SKM-1 (cell line): Measurements from ENCODE around the gene COIL.
"Not testable (repeated sequence)": the region's sequence is repeated elsewhere in the genome, so short reads cannot be mapped to it uniquely, and the experiment has no call there.

Experiments used
- DNase-seq: peaks from one replicate; lab custom pipeline; 2025; ENCODE audit not compliant: unreplicated experiment; lab: John Stamatoyannopoulos, UW

Gene COIL

DNA sequence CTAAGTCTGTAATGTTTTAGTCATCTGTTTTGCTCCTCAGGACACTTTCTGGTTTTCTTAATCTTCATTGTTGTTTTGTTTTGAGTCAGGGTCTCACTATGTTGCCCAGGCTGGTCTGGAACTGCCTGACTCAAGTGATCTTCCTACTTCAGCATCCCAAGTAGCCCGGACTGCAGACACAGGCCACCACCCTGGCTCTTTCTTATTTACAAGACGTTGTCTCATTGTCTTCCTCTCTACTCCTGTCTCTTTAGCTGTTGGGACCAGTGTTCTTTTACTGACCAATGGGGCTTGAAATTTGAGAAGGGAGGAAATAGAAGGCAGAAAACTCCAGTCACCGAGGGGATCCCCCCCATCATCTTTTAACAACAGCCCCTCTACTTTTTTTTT lies 18.2 kb upstream of the COIL start:
- DNase-seq = no peak

DNA sequence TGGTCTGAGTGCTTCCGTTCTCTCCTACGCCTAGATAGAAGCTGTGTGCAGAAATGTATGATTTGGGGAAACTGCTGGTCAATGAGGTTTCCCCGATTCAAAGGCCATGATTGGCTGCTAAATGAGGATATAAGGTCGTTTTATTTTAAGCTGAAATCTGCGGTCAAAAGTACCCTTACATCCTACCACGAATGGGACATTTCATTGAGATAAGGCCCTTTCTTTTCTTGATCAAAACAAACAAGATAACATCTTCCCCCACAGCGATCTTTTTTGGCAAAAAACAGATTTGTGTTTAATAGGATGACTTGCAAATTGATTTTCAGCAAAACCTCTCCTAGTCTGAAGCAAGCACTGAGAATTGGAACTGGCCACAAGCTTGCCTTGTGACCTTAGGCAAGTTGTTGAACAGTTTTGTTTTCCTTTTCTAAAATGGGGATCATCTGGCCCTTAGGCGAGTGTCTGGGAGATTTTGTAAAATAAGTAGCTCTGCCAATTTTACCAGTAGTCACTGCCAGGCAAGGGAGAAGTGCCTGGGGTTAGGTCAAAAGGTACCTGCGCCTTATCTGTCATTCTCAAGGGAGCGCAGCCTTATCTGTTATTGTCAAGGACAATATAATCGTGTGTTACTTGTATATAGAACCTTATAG lies 17.7 kb upstream of the COIL start:
- no peak for DNase-seq

DNA sequence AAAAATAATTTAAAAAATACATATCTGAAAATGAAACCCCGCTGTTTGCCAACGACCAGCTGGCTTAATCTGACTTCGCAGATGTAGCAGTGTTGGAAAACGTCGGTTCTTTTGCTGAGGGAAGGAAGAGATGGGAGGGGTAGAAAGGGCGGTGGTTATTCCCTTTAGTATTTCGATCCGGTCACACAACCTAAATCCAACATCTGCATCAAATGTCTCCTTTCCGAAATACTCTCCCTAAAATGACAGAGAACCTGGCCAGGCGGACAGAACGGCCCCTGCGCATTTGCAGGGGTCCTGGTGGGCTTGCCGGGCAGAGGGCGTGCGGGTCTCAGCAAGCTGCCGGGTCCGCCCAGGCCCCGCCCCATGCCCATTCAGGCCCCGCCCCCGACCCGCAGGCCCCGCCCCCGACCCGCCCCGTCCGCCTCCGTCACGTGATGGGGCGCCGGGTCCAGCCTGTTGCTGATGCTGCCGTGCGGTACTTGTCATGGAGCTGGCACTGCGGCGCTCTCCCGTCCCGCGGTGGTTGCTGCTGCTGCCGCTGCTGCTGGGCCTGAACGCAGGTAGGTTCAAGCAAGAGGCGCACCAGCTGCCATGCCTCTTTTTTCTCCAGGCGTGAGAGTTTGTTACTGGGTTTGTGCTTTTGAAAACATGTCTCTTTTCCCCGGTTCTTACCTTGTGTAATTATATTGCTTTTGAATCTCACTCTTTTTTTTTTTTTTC lies 17.0 kb upstream of the COIL start, which contains the start of gene SCPEP1:
SCPEP1 (plus strand) TSS at position 459 of the 723 bp plus-strand sequence; CDS start at position 488, 29 bp downstream.
- DNase-seq = peak; percentile 62

GRCh38 chr17:56976941-56977608 lies 16.2 kb upstream of the COIL start:
- no peak for DNase-seq

GRCh38 chr17:56975656-56976055 lies 14.8 kb upstream of the COIL start:
- DNase-seq = no peak

GRCh38 chr17:56974055-56974454 lies 13.2 kb upstream of the COIL start:
- DNase-seq = no peak

GRCh38 chr17:56973520-56973919 lies 12.7 kb upstream of the COIL start:
- no peak for DNase-seq

- no peak for DNase-seq
Observed at GRCh38 chr17:56972111-56972730, 11.4 kb upstream of the COIL start.

DNA sequence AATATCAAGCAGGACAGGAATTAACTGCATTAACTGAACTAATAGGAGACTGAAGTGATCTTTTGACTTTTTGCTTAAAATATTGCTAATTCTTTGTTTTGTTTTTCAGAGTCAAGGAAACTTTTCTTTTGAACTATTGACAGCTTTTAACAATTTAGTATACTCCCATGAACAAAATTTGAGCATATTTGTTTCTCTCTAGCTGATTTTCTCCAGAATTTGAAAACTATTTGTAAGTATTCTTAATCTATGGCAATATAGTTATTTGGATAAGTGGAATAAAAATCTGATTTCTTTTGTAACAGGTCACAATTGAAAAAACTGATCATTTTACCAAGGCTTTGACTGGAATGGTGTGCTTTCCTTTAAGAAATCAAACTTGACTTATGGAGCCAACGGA lies 10.1 kb upstream of the COIL start:
- no peak for DNase-seq

DNA sequence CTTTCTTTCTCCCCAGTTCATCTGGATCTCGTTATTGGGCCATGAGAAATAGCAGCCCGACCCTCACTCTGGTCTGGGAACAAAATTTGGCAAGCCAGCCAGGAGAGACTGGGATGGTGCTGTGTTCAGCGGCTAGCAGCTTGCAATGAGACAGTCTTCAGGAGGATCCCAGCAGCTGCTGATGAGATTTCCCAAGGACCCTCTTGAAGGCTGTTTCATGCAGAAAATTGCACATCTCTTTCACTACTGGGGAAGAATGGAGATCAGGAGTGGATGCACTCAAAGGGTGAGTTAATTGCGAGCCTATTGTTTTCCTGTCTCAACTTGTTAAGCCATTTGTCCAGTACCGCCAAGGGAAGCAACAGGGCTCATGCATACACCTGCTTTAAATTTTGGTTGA lies 5.5 kb upstream of the COIL start:
- no peak for DNase-seq

- not testable (repeated sequence) for DNase-seq
Observed at GRCh38 chr17:56965681-56966080, 4.8 kb upstream of the COIL start.

DNA sequence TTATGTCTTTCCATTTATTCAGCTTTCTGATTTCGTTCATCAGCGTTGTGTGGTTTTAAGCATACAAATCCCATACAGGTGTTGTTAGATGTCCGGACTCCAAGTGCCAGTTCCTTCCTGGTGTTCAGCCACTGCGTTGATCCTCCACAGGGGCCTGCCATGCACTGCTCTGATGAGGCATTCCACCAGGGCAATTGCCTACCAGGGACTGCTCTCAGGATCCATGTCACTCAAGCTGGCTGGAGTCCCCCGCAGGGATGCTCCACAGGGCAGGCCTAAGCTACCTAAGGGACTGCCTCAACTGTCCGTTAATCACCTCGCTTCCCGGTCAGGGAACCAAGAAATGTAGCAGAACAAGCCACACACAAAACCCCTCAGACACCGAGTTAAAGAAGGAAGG lies 4.4 kb upstream of the COIL start:
- not testable (repeated sequence) for DNase-seq

GRCh38 chr17:56956992-56957391 lies 3.9 kb downstream of the COIL start:
- no peak for DNase-seq

GRCh38 chr17:56949595-56949994 lies 11.3 kb downstream of the COIL start:
- no peak for DNase-seq

- no peak for DNase-seq
Observed at GRCh38 chr17:56948491-56948890, 12.4 kb downstream of the COIL start.

- DNase-seq = no peak
Observed at GRCh38 chr17:56947741-56948140, 13.1 kb downstream of the COIL start.

- no peak for DNase-seq
Observed at GRCh38 chr17:56945938-56946505, 14.8 kb downstream of the COIL start.

DNA sequence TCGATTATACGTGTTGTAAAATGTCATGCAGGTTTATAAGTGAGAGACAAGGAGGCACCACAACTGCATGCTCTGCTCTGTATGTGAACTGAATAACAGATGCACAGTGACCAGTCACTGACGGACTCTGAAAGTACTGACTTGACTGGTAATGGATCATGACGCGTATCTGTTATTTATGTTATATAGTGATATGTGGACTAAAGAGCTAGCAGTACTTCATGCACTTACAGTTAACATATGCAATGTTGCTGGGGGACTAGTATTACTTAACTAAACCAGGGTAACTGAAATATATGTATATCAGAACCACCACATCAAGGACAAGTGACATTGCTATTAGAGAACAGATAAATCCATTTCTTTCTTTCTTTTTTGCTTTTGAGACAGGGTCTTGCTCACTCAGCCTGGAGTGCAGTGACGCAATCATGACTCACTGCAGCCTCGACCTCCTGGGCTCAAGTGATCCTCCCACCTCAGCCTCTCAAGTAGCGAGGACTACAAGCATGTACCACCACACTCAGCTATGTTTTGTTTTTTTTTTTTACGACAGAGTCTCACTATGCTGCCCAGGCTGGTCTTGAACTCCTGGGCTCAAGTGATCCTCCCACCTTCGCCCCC lies 17.2 kb downstream of the COIL start:
- DNase-seq = no peak

GRCh38 chr17:56939869-56940484 lies 20.9 kb downstream of the COIL start:
- peak; percentile 36 for DNase-seq

GRCh38 chr17:56938206-56938605 lies 22.6 kb downstream of the COIL start:
- not testable (repeated sequence) for DNase-seq
